ENCODE results near the gene TCTA. TPM values are rescaled to one million over a fixed set of nuclear protein-coding genes. Genes with fewer than 3 reads are reported as not detected.
A peak's percentile ranks its signal among the peaks of the same experiment; 100 is the strongest.

The TCTA gene
- total RNA-seq, 1 donor from 2014 or later = 24.8 TPM

DNA sequence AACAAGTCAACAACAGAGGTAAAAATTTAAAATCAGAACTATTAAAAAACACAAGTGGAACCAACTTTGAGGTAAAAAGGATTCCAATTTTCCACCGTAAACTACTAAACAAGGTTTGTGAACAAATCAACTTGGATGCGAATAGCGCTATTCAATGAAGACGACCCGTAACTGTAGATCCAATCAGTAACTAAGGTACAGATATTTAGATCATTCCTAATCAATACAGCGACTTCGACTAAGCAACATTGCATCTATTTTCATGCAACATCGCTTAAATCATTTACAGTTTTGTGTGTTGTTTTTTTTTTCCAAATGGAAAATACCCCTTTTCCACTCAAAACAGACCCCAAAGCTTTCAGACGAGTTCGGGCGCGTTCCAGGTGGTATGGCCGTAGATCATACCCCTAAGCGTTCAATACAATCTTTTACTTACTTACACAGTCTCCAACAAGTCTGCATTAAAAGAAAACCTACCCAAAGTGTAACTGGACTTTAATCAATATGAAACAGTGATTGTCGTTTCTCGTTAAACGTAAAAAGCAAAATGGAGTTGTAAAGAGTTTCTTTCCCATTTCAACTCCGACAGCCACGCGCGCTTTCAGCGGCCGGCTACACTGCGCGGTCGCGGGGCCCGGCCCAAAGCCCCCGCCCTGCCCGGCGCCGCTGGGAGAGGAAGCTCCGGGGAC lies 1.2 kb upstream of the TCTA start:
- DNase-seq = peak; percentile 48

DNA sequence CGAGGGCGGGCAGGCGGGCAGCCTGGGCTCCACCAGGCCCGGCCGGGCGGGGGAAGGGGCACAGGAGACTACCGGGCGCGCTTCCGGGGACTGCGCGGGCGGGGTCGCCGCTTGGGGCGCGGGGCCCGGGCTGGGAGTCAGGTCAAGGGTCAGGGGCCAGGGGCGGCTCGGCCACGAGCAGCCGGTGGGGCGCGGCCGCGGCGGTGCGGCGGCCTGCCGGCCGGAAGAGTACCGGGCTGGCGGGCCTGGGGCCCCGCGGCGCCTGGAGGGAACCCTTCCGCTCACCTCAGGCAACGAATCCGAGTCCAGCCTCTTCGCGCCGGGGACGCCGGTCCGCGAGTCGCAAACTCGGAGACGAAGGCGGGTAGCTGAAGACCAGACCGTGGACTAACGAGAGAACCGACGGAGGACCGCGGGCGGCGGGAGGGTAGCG lies 672 bp upstream of the TCTA start:
- DNase-seq = no peak

DNA sequence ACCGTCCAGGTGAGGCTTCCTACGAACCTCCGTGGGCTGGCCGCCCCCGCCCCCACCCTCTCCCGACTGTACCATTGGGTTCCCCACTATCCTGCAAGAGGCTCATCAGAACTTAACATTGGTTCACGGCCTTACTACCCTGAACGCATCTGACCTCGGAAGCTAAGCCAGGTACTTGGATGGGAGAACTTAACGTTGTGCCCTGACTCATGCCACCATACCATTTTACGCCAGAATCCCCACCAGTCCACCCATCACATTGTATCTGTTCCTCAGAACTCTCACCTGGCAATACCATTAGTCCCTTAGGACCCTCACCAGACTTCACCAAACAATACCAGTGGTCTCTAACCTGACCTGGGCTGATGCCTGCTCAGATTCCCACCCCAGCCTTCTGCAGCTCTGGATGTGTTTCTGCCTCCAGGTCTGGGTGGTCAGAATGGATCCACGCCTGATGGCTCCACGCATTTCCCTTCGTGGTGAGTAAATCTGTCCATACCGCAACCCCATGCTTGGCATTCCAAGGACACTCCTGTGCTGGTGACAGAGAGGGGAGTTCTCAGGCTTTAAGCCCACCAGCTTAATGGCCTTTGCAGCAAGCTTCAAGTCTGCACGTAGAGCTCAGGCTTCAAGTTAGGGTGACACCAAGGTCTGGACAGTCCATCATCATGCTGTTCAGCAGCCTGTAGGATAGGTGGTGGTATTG lies 562 bp downstream of the TCTA start:
- no peak for DNase-seq

DNA sequence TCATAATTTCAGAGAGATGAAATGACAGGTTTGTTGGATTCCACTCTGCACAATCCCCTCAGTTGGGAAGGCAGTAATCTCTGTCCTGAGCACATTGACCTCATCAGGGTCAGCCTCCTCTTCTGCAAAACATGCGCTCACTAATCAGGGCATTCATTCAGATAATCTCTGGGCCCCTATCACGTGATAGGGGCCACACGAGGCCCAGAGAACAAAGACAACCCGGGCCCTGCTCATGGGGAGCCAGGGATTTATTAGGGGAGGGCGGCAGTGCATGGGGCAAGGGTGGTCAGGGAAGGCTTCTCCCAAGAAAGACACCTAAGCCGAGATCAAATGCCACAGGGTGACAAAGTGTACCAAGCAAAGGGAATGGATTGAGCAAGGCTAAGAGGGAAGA lies 1.1 kb downstream of the TCTA start:
- DNase-seq = no peak

DNA sequence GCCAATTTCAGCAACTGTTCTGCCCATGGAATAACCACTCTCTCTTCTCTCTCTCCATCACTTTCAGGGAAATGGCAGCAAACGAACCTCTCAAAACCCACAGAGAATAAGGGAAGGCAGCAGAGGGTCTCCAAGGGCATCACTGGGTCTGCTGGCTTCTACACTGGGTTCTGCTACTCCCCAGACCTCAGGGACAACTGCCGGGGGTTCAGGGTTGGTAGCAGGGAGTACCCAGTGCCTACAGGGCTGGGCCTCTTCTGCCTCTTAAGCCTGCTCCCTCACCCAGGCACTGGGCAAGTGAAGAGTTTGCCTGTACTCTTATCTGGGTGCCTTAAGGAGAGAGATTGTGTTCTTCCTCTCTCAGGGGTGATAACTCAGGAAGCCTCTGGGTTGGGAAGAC lies 2.5 kb downstream of the TCTA start:
- DNase-seq = no peak

DNA sequence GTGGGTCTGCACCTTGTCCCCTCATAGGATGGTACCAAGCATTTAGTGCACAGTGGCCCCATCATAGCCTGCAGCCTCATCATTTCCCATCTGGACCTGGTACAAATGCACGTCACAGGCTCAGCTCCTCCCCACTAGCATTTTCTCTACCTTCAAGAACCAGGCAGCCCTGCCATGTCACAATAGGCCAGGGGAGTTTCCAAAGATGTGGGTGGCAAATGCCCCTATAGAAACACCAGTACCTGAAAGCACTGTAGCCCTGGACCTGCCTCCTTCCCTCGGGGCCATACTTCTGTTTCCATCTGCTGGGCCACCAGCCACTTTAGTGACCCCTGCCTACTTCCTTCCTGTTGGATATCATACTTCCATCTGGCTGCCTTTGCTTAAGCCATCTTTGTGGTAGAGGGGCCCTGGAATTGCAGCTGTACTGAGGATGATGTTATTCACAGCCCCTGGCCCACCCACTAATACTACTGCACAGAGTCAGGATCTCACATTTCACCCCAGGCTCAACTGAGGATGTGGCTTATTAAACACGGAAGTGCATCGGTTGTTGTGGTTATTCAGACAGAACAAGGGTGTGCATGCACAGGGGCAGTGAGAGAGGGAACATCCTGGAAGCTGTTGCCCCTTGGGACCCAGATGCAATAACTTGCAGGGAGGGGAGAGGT lies 3.8 kb downstream of the TCTA start:
- DNase-seq = no peak

DNA sequence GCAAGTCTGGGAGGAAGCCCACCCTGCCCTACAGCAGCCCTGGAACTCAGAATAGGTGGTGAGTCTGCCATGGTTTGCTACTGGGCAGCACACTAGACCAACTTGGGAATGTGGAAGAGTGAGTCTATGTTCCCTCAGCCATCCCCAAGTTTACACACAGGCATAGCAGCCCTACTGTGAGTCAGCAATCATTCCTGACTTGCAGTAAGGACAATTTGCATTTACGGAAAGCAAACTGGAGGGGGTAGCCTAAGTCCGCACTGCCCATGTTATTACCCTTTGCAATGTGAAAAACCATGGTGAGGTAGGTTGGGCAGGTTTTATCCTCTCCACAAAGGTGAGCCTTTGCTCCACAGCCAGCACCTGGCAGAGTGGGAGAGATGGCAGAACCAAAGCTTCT lies 4.6 kb downstream of the TCTA start:
- no peak for DNase-seq

DNA sequence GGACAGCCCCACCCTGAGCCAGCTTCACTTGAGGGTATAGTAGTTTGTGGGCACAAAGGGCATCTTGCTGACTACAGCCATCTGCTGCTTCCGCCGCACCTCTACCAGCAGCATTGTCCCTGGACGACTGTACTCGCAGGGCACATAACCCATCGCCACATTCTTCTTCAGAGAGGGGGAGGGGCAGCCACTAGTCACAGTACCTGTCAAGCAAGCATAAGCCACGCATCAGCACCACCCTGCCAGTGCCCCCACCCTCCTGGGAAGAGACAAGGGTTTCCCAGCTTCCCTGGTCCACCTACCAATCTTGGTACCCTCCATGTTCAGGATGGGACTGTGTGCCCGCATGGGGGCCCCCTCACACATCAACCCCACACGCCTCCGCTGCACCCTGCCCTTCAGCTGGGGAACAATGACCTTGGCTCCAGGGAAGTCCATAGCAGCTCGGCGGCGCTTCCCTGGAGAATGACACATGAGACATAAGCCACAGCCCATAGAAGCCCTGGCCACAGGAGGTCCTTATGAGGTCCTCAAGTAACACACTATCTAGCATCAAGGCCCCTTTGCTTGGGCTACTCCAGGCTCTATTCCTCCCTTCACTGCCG lies 5.4 kb downstream of the TCTA start:
- DNase-seq = no peak

DNA sequence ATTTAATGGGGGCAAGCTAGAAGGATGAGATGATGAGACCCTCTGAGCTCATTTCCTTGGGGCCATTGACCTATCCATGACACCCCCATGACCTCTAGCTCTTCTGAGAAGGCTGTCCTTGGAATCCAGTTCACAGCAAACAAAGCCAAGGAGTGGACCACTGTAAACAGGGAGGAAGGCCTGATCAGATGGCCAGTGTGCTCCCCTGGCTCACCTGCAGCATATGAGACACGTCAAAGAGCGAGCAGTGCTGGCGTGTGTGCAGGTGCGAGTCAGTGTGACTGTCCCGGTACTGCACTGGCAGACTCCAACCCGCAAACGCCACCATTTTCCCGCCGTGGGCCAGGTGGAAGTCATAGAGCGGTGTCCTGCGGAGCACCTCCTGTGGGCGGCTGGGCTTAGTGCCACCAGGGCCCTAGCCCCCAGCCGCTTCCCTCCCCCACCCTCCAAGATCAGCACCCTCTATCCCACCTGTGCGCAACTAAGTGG lies 9.7 kb downstream of the TCTA start:
- DNase-seq = no peak

DNA sequence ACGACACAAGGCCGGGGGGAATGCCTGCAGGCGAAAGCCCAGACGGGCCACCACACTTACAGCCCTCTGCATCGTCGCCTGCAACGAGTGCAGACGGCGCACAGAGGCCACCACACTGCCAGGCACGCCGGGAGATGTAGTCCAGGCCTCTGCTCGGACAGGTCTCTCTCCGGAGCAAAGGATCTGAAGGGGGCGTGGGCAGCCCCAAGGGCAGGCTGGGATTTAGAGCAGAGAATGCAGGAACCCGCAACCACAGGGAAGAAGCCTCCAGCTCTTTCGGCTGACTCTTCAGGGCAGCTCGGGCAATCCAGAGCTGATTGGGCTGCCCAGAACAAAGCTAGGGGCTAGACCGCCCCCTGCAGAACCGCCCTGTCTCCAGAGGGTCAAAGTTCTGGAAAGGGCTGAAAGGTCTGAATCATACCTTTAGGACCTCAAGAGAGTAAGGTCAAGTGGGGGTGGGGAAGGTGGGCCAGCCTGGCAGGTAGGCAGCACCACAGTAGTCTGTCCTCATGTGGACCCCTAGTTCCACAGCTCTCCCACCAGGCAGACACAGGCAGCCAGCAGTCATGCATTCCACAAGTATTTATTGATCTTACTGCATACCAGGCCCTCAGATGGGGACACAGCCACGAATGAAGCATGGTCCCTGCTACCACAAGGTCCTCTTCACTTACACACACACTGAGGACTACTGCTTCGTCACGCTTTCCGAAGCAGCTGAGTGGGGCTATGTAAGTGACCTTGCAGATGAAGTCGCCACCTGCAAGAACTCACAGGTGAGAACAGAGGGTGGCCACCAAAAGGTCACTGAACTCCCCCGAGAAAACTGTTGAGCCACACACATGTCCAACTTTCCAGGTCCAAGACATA lies 10.4 kb downstream of the TCTA start, which contains the start of gene AMT:
TSS of gene AMT (minus strand) at position 95 of the 870 bp plus-strand sequence. CDS start at position 72, 23 bp downstream.
- DNase-seq = no peak

DNA sequence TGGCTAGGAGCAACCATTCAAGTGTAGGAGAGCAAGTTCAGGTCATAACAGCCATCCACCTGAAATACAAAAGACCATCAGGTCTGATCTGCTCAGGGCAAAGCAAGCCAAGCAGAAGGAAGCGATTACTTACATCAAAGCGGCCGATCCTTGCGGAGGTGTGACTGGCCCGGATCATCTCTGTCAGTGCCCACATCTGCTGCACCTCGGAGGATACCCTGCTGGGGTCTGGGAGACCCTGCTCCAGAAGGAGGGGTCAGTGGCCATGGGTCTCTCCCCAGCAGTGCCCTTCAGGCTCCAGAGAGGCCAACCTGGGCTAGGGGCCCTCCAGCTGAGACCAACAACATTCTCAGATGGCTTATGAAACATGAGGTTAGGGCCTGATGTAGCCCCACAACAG lies 12.6 kb downstream of the TCTA start:
- DNase-seq = no peak

DNA sequence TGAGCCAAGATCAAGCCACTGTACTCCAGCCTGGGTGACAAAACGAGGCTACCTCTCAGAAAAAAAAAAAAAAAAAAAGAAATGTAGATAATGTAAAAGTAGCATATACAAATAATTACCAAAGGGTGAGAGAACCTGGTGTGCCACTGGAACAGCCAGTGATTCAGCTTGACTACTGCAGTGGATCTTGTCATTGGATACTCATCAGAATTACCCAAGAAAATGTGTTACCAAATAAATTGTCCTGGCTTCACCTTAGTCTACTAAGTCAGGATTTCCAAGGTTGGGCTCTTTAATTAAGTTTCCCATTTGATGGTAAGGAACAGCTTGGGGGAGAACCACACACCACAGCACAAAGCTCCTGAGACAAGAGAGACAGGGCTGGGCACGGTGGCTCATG lies 15.4 kb downstream of the TCTA start:
- no peak for DNase-seq

DNA sequence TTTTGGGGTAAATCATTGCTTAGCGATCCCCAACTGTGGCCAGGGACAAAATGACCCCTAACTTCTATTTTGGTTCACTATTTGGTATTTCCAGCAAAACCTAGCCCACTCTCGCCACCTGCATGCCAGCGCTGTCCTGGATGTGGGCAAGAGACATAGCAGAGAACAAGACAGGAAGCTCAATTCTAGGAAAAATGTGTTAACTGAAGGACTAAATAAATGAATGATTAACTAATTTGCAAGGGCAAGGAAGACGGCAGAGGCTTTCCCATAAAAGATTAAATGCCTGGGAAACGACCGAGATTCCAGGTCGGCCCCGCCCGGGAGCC lies 16.5 kb downstream of the TCTA start:
- no peak for DNase-seq

DNA sequence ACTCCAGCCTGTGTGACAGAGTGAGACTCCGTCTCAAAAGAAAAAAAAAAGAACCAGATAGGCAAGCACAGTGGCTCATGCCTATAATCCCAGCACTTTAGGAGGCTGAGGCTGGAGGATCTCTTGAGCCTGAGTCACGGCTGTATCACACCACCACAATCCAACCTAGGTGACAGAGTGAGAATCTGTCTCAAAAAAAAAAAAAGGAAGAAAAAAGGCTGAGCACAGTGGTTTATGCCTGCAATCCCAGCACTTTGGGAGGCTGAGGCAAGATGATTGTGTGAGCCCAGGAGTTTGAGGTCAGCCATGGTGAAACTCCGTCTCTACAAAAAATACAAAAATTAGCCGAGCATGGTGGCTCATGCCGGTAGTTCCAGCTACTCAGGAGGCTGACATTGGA lies 22.5 kb downstream of the TCTA start:
- DNase-seq = no peak

DNA sequence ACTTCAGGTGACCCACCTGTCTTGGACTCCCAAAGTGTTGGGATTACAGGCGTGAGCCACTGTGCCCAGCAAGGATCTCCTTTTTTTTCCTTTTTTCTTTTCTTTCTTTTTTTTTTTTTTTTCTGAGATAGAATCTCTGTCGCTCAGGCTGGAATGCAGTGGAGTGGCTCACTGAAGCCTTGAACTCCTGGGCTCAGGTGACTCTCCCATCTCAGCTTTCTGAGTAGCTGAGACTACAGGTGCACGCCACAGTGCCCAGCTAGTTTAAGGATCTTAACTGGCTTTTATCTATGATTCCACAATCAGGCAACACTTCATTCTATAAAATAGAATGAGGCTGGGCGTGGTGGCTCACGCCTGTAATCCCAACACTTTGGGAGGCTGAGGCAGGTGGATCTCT lies 33.2 kb downstream of the TCTA start:
- DNase-seq = no peak

DNA sequence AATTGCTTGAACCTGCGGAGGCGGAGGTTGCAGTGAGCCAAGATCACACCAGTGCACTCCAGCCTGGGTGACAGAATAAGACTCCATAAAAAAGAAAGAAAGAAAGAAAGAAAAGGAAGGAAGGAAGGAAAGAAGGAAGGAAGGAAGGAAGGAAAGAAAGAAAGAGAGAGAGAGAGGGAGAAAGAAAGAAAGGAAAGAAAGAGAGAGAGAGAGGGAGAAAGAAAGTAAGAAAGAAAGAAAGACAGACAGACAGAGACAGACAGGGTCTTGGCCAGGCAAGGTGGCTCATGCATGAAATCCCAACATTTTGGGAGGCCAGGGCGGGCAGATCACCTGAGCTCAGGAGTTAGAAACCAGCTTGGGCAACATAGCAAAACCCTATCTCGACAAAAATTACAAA lies 41.4 kb downstream of the TCTA start:
- no peak for DNase-seq

DNA sequence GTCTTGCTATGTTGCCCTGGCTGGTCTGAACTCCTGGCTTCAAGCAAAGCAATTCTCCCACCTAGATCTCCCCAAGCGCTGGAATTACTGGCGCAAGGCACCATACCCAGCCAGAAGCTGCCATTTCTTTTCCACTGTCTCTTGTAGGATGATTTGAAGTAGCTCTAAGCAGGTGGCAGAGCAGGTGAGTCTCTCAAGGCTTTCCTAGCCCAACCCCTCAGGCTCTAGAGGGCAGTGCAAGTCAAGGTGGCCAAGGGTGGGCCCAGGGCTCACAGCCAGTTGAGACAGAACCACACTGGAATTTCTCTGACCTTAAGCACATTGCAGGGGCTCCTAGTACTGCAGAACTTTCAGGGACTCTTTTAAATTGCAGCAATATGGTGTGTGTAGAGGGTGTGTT lies 42.2 kb downstream of the TCTA start:
- peak; percentile 17 for DNase-seq

DNA sequence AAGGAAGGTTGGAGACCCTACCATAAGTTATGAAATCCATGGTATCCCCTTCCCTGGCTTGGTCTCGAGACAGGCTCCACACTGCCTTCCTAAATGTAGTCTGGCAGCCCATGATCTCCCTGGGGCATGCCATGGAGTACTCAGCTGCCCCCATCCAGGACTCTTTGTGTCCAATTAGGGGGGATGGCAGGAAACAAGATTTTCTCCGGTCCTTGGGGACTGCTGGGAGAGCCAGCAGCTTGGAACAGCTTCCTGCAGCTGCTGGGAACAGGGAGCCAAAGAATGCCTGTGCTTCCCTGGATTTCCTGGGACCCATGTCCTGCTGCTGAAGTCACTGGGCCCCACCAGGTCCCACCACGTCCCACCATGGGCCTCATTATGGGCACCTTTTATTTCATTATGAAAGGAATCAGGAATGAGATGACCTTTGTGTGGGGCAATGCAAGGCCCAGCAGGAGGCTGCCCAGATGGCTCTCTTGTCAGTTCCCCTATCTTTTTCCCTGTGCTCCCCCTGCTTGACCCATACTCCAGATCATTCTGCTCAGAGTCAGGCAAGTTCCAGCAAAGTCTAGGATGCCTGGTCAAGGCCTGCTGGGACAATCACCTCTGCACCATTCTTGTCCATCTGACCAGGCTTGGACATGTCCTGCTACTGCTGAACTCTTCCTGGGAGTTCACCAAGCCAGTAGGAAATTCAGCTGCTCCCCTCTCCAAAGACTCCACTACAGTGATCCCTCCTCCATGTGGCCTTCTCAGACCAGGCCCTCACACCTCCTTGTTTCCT lies 42.9 kb downstream of the TCTA start:
- DNase-seq = no peak

DNA sequence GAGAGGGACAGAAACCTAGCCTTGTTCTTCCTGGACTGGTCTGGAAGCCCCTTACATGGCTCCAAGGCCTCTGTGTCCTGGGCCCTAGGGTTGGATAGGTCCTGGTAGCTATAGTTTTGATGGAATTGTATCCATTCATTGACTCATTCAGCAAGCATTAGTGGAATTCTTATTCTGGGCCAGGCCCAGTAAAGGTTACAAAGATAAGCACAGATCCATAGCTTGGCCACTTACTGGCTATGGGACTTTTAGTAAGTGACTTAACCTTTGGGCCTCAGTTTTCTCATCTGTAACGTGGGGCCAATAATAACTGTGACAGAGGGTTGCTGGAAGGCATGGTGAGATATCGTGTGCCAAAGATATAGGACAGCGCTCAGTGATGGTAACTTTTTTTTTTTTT lies 44.2 kb downstream of the TCTA start:
- no peak for DNase-seq

DNA sequence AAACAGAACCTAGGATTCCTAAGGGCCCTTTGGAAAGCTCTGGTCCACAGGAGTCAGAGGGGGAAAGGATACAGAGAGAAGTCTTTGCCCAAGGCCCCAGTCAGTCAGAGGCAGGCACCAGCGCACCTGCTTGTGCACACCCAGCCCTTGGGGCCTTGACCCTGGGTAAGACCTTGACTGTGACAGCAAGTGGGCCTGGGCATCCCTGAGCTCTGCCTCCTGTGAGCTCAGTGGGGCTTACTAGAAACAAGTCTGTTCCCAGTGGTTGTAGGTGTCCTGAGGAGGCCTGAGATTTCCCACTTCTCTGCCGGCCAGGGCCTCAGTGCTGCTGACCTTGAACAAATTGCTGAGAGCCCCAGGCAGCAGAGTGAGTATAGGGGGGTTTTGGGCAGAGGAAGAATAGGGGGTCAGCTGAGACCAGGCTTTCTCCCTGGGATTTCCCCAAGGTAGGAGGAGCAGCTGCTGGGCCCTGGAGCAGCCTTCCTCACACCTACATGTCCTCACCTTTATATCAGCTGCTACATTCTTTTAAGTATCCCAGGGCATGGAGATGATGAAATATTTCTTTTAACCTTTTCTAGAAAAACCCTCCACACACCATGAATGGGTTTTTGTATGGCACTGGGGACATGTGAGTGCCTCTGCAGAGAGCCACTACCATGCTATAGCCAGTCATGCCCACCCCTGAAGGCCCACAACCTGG lies 48.1 kb downstream of the TCTA start:
- no peak for DNase-seq

DNA sequence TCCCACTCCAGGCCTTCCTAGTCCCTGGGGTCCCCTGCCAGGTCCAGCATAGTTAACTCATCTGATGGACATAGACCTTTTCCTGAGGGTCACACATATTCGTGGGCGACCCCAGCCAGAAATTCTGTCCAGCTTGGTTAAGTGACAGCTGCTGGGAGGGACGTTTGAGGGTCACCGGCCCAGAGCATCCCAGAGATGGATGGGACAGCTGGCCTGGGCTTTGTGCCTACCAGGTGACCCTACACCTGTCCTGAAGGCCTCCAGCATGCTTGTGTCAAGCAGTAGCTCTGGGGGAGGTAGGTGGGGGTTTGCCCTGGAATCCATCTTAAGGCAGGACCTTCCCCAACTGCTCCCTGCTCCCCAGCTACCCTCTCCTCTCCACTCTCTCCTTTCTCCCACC lies 48.7 kb downstream of the TCTA start:
- no peak for DNase-seq

Measured in dermis blood vessel endothelial cell (primary cell).